ENCODE results near the gene EEFSEC.

The EEFSEC gene

GRCh38 chr3:128269006-128269775, 115.9 kb downstream of the EEFSEC start:
- Histone ChIP-seq H3K9ac (ENCODE audit: low read depth in 1 of 2, low read length in 2 of 2) (no peak overlapping the region), H3K4me1 (ENCODE audit: control insufficient read depth in 1 of 2, insufficient read depth in 2 of 2, low read length in 2 of 2) (no peaks in the 10 kb centered on the region), H3K27ac (ENCODE audit: low read depth, low read length) (no peak overlapping the region), H3K4me3 (ENCODE audit: low read depth in 1 of 2, low read length in 2 of 2) (no peak overlapping the region), H3K36me3 (ENCODE audit: control insufficient read depth in 1 of 2, insufficient read depth in 2 of 2, low read length in 2 of 2) (peaks cover 10 to 29% of the 10 kb centered on the region in 2 donors), H3K9me3 (ENCODE audit: control insufficient read depth in 1 of 2, low read length in 2 of 2) (no peaks in the 10 kb centered on the region), H3K27me3 (ENCODE audit: control insufficient read depth in 1 of 2, insufficient read depth in 2 of 2, low read length in 2 of 2) (no peaks in the 10 kb centered on the region)

- H3K9ac ChIP-seq (ENCODE audit: low read depth in 1 of 2, low read length in 2 of 2), result no peak overlapping the region
- no peak overlapping the region for H3K27ac ChIP-seq (ENCODE audit: low read depth, low read length)
- H3K36me3 ChIP-seq (ENCODE audit: control insufficient read depth in 1 of 2, insufficient read depth in 2 of 2, low read length in 2 of 2), result peaks cover 6 to 23% of the 10 kb centered on the region in 2 donors
- no peaks in the 10 kb centered on the region for H3K4me1 ChIP-seq (ENCODE audit: control insufficient read depth in 1 of 2, insufficient read depth in 2 of 2, low read length in 2 of 2)
- H3K27me3 ChIP-seq (ENCODE audit: control insufficient read depth in 1 of 2, insufficient read depth in 2 of 2, low read length in 2 of 2), result no peaks in the 10 kb centered on the region
- H3K4me3 ChIP-seq (ENCODE audit: low read depth in 1 of 2, low read length in 2 of 2), result no peak overlapping the region
- H3K9me3 ChIP-seq (ENCODE audit: control insufficient read depth in 1 of 2, low read length in 2 of 2), result no peaks in the 10 kb centered on the region
Observed at GRCh38 chr3:128269796-128270195, 116.5 kb downstream of the EEFSEC start.

- Histone ChIP-seq H3K4me3 (ENCODE audit: low read depth in 1 of 2, low read length in 2 of 2) (no peak overlapping the region), H3K9me3 (ENCODE audit: control insufficient read depth in 1 of 2, low read length in 2 of 2) (no peaks in the 10 kb centered on the region), H3K27me3 (ENCODE audit: control insufficient read depth in 1 of 2, insufficient read depth in 2 of 2, low read length in 2 of 2) (no peaks in the 10 kb centered on the region), H3K36me3 (ENCODE audit: control insufficient read depth in 1 of 2, insufficient read depth in 2 of 2, low read length in 2 of 2) (peaks cover 0 to 16% of the 10 kb centered on the region in 2 donors), H3K4me1 (ENCODE audit: control insufficient read depth in 1 of 2, insufficient read depth in 2 of 2, low read length in 2 of 2) (no peaks in the 10 kb centered on the region), H3K9ac (ENCODE audit: low read depth in 1 of 2, low read length in 2 of 2) (no peak overlapping the region), H3K27ac (ENCODE audit: low read depth, low read length) (no peak overlapping the region)
Observed at GRCh38 chr3:128270559-128271492, 117.5 kb downstream of the EEFSEC start.

- Histone ChIP-seq H3K4me1 (ENCODE audit: control insufficient read depth in 1 of 2, insufficient read depth in 2 of 2, low read length in 2 of 2) (no peaks in the 10 kb centered on the region), H3K27me3 (ENCODE audit: control insufficient read depth in 1 of 2, insufficient read depth in 2 of 2, low read length in 2 of 2) (no peaks in the 10 kb centered on the region), H3K9me3 (ENCODE audit: control insufficient read depth in 1 of 2, low read length in 2 of 2) (no peaks in the 10 kb centered on the region), H3K36me3 (ENCODE audit: control insufficient read depth in 1 of 2, insufficient read depth in 2 of 2, low read length in 2 of 2) (peaks cover 0 to 16% of the 10 kb centered on the region in 2 donors), H3K9ac (ENCODE audit: low read depth in 1 of 2, low read length in 2 of 2) (no peak overlapping the region), H3K4me3 (ENCODE audit: low read depth in 1 of 2, low read length in 2 of 2) (no peak overlapping the region), H3K27ac (ENCODE audit: low read depth, low read length) (no peak overlapping the region)
Observed at GRCh38 chr3:128271536-128272332, 118.5 kb downstream of the EEFSEC start.

- Histone ChIP-seq H3K36me3 (ENCODE audit: control insufficient read depth in 1 of 2, insufficient read depth in 2 of 2, low read length in 2 of 2) (peaks cover 0 to 16% of the 10 kb centered on the region in 2 donors), H3K9me3 (ENCODE audit: control insufficient read depth in 1 of 2, low read length in 2 of 2) (no peaks in the 10 kb centered on the region), H3K4me1 (ENCODE audit: control insufficient read depth in 1 of 2, insufficient read depth in 2 of 2, low read length in 2 of 2) (no peaks in the 10 kb centered on the region), H3K27ac (ENCODE audit: low read depth, low read length) (no peak overlapping the region), H3K4me3 (ENCODE audit: low read depth in 1 of 2, low read length in 2 of 2) (no peak overlapping the region), H3K9ac (ENCODE audit: low read depth in 1 of 2, low read length in 2 of 2) (no peak overlapping the region), H3K27me3 (ENCODE audit: control insufficient read depth in 1 of 2, insufficient read depth in 2 of 2, low read length in 2 of 2) (no peaks in the 10 kb centered on the region)
Observed at GRCh38 chr3:128273109-128273840, 120.0 kb downstream of the EEFSEC start.

GRCh38 chr3:128273841-128274573, 120.7 kb downstream of the EEFSEC start:
- Histone ChIP-seq H3K27me3 (ENCODE audit: control insufficient read depth in 1 of 2, insufficient read depth in 2 of 2, low read length in 2 of 2) (no peaks in the 10 kb centered on the region), H3K36me3 (ENCODE audit: control insufficient read depth in 1 of 2, insufficient read depth in 2 of 2, low read length in 2 of 2) (peaks cover 0 to 10% of the 10 kb centered on the region in 2 donors), H3K27ac (ENCODE audit: low read depth, low read length) (no peak overlapping the region), H3K9ac (ENCODE audit: low read depth in 1 of 2, low read length in 2 of 2) (no peak overlapping the region), H3K4me3 (ENCODE audit: low read depth in 1 of 2, low read length in 2 of 2) (no peak overlapping the region), H3K4me1 (ENCODE audit: control insufficient read depth in 1 of 2, insufficient read depth in 2 of 2, low read length in 2 of 2) (no peaks in the 10 kb centered on the region), H3K9me3 (ENCODE audit: control insufficient read depth in 1 of 2, low read length in 2 of 2) (no peaks in the 10 kb centered on the region)

- H3K4me1 ChIP-seq (ENCODE audit: control insufficient read depth in 1 of 2, insufficient read depth in 2 of 2, low read length in 2 of 2), result no peaks in the 10 kb centered on the region
- H3K9ac ChIP-seq (ENCODE audit: low read depth in 1 of 2, low read length in 2 of 2), result no peak overlapping the region
- no peaks in the 10 kb centered on the region for H3K27me3 ChIP-seq (ENCODE audit: control insufficient read depth in 1 of 2, insufficient read depth in 2 of 2, low read length in 2 of 2)
- H3K27ac ChIP-seq (ENCODE audit: low read depth, low read length), result no peak overlapping the region
- no peak overlapping the region for H3K4me3 ChIP-seq (ENCODE audit: low read depth in 1 of 2, low read length in 2 of 2)
- H3K9me3 ChIP-seq (ENCODE audit: control insufficient read depth in 1 of 2, low read length in 2 of 2), result no peaks in the 10 kb centered on the region
- peaks cover 0 to 7% of the 10 kb centered on the region in 2 donors for H3K36me3 ChIP-seq (ENCODE audit: control insufficient read depth in 1 of 2, insufficient read depth in 2 of 2, low read length in 2 of 2)
Observed at GRCh38 chr3:128274837-128275236, 121.6 kb downstream of the EEFSEC start.

- Histone ChIP-seq H3K27ac (ENCODE audit: low read depth, low read length) (no peak overlapping the region), H3K27me3 (ENCODE audit: control insufficient read depth in 1 of 2, insufficient read depth in 2 of 2, low read length in 2 of 2) (no peaks in the 10 kb centered on the region), H3K4me1 (ENCODE audit: control insufficient read depth in 1 of 2, insufficient read depth in 2 of 2, low read length in 2 of 2) (no peaks in the 10 kb centered on the region), H3K4me3 (ENCODE audit: low read depth in 1 of 2, low read length in 2 of 2) (no peak overlapping the region), H3K36me3 (ENCODE audit: control insufficient read depth in 1 of 2, insufficient read depth in 2 of 2, low read length in 2 of 2) (peaks cover 0 to 7% of the 10 kb centered on the region in 2 donors), H3K9me3 (ENCODE audit: control insufficient read depth in 1 of 2, low read length in 2 of 2) (no peaks in the 10 kb centered on the region), H3K9ac (ENCODE audit: low read depth in 1 of 2, low read length in 2 of 2) (no peak overlapping the region)
Observed at GRCh38 chr3:128275316-128276145, 122.2 kb downstream of the EEFSEC start.
